Testis (tissue), 3 donors: ENCODE data around the gene F5. TPM values are rescaled to one million over a fixed set of nuclear protein-coding genes. Genes with fewer than 3 reads are reported as not detected.
"Not testable (repeated sequence)": the region's sequence is repeated elsewhere in the genome, so short reads cannot be mapped to it uniquely, and the experiment has no call there.

Experiments
- DNase-seq: peaks from one replicate; pipeline ENCODE4 v3.0.0-alpha.2; 2019
- H3K27ac ChIP-seq, 2 donors: fragments of 200-600 bp; sonication (generic); one replicate each; pipeline ENCODE4 v1.5.1; 2019
- H3K27me3 ChIP-seq: fragments of 200-600 bp; sonication (generic); one replicate; pipeline ENCODE4 v1.5.1; 2019
- H3K36me3 ChIP-seq: fragments of 200-600 bp; sonication (generic); one replicate; pipeline ENCODE4 v1.5.1; 2017; ENCODE audit warnings: low read depth; ENCODE audit errors: missing control alignments
- H3K4me1 ChIP-seq: fragments of 200-600 bp; sonication (generic); one replicate; pipeline ENCODE4 v1.5.1; 2019
- H3K4me3 ChIP-seq, 2 donors: fragments of 200-600 bp; sonication (generic); one replicate each; pipeline ENCODE4 v1.5.1; 2017 to 2019
- H3K9me3 ChIP-seq: fragments of 200-600 bp; sonication (generic); one replicate; pipeline ENCODE4 v1.5.1; 2017
- POLR2A ChIP-seq: fragments of 450-650 bp; IDR thresholded peaks from one replicate; pipeline ENCODE4 v1.6.1; 2017; ENCODE audit warnings: antibody characterized with exemption, mild to moderate bottlenecking, moderate library complexity
- WGBS, 2 donors: methylation state at CpG; one replicate each; pipeline ENCODE4 v1.1.5; 2018; 5-methylcytosine and 5-hydroxymethylcytosine counted together
- intact Hi-C: fragments of 100-400 bp; cut with DNase I; formaldehyde crosslinking; loops from one replicate; pipeline ENCODE4 v1.15.1; 2023; ENCODE audit warnings: low total_unique reads
- polyA plus RNA-seq: library from polyadenylated mRNA; stranded (reverse); fragments of 350-450 nt; fragmentation: Illumina TruSeq; extraction: RNeasy Lipid Tissue Mini Kit (QIAGEN cat#74804); gene quantifications from one replicate; pipeline ENCODE4 v1.2.3, GENCODE V29; 2014; ENCODE audit warnings: low read depth, low replicate concordance; ENCODE audit not compliant: insufficient read depth
- total RNA-seq, 2 donors: library from RNA; depleted of rRNA; stranded (reverse); fragments of >200 nt; gene quantifications; one replicate each; pipeline ENCODE4 v1.2.3, GENCODE V29; 2016
- TF ChIP-seq, protein P1 (sequence below), 3 experiments: fragments of 450-650 bp in 2 of 3; fragments of 200-600 bp in 1 of 3; sonication (generic) in 1 of 3; IDR thresholded peaks; one replicate each; pipeline ENCODE4 v1.5.1; 2016 to 2019; ENCODE audit warnings: antibody characterized with exemption in 3 of 3, mild to moderate bottlenecking in 2 of 3, moderate library complexity in 1 of 3

F5 gene
- total and polyA plus RNA-seq, 3 donors from 2014 or later: 0.63 to 5.2 (median 2.0) TPM

DNA sequence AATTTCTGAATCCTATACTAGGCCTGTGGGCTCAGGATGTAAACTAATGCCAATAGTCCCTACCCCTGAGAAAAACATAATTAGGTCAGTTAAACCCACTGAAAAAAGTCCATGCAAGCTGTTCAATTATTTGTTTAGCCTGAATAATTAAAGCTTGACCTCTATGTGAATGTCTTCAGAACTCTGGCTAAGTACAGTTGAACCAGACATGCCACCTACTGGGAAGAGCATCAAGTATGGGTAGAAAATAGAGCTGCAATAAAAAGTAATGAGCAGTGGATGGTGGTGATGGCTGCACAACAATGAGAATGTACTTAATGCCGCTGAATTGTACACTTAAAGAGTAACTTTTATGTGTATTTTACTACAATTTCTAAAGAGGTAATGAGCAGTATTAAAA is 76.9 kb downstream of the F5 start:
- H3K4me1 ChIP-seq: peaks cover 10% of the 10 kb centered on the region
- intact Hi-C loops: no loop called here
- no peaks in the 10 kb centered on the region for H3K36me3 ChIP-seq
- WGBS, 2 donors: 77 to 90% methylated on average over 1 of the region's 1 CpG
- H3K9me3 ChIP-seq: no peaks in the 10 kb centered on the region
- TF ChIP-seq POLR2A: no peak
- TF ChIP-seq, protein P1, sequence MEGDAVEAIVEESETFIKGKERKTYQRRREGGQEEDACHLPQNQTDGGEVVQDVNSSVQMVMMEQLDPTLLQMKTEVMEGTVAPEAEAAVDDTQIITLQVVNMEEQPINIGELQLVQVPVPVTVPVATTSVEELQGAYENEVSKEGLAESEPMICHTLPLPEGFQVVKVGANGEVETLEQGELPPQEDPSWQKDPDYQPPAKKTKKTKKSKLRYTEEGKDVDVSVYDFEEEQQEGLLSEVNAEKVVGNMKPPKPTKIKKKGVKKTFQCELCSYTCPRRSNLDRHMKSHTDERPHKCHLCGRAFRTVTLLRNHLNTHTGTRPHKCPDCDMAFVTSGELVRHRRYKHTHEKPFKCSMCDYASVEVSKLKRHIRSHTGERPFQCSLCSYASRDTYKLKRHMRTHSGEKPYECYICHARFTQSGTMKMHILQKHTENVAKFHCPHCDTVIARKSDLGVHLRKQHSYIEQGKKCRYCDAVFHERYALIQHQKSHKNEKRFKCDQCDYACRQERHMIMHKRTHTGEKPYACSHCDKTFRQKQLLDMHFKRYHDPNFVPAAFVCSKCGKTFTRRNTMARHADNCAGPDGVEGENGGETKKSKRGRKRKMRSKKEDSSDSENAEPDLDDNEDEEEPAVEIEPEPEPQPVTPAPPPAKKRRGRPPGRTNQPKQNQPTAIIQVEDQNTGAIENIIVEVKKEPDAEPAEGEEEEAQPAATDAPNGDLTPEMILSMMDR (IDR thresholded peaks at IDR 0.05): no peak
- H3K27me3 ChIP-seq: no peaks in the 10 kb centered on the region
- no peak overlapping the region for H3K27ac ChIP-seq
- H3K4me3 ChIP-seq: no peak overlapping the region
- no peak for DNase-seq

DNA sequence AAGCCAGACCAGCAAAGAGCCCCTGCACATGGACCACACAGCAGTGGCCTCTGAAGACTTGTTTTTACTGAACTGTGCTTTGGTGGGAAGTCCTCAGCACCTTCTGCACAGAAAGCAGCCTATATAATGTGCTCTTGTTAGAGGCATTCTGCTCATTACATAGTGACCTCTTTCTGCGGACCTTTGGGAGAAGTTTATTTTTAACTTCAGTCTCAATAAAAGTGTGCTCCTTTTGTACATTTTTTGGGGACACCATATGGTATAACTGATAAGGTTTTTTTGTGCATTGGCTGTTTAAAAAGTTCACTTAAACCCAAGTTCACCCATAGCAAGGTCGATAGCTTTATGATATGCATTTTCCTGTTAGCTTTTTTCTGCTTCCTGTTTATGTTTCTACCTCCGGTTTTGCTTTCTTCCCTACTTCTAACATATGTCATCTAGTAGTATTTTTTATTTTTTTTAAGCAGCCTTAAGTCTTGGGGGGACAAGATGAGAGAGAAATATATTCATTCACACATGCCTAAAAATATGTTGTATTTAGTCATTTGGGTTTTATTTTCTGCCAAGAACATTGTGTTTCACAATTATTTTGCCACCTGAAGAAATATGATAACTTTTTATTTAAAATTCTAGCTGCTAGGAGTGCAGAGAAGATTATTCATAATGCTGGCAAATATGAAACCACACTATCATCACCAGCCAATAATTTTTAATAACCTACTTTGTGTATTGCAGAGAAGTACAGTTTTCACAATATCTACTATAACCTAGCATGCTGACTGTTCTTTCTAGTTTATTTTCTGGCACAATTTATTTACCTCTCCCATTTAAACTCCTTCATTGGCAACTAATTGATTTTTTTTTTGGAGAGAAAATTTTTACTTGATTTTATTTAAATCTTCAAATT is 77.6 kb downstream of the F5 start:
- Histone ChIP-seq H3K36me3 (no peaks in the 10 kb centered on the region), H3K27me3 (no peaks in the 10 kb centered on the region), H3K9me3 (no peaks in the 10 kb centered on the region), H3K4me1 (peaks cover 10% of the 10 kb centered on the region), H3K27ac (no peak overlapping the region), H3K4me3 (no peak overlapping the region)
- WGBS, 2 donors: 28% methylated on average over 3 of the region's 3 CpGs
- TF ChIP-seq, protein P1 (IDR thresholded peaks at IDR 0.05): no peak
- TF ChIP-seq POLR2A: no peak
- no peak for DNase-seq
- intact Hi-C loops: no loop called here

DNA sequence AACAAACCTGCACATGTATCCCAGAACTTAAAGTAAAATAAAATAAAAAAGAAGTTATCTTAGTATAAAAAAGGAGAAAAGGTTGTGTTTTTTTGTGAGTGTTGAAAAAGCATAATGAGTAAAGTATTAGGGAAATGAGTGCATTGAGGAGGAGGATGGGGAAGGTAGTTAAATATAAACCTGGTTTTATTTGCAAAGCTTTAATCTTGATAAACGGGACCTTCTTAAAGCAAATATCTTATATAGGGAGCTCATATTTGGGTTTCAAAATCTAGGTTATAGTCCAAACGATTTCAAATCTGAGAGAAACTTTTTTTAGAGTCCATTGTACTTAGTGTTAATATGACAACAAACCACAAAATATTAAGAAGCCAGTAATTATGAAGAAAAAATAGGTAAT is 78.9 kb downstream of the F5 start:
- no peak overlapping the region for H3K4me3 ChIP-seq
- WGBS, 2 donors: 76 to 80% methylated on average over 2 of the region's 2 CpGs
- H3K4me1 ChIP-seq: peaks cover 10% of the 10 kb centered on the region
- H3K27ac ChIP-seq: no peak overlapping the region
- intact Hi-C loops: no loop called here
- H3K9me3 ChIP-seq: no peaks in the 10 kb centered on the region
- H3K27me3 ChIP-seq: no peaks in the 10 kb centered on the region
- no peak for TF ChIP-seq POLR2A
- TF ChIP-seq, protein P1 (IDR thresholded peaks at IDR 0.05): no peak
- DNase-seq: no peak
- no peaks in the 10 kb centered on the region for H3K36me3 ChIP-seq

DNA sequence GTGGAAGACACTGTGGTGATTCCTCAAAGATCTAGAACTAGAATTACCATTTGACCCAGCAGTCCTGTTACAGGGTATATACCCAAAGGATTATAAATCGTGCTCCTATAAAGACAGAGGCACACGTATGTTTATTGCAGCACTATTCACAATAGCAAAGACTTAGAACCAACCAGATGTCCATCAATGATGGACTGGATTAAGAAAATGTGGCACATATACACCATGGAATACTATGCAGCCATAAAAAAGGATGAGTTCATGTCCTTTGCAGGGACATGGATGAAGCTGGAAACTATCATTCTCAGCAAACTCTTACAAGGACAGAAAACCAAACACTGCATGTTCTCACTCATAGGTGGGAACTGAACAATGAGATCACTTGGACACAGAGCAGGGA is 82.7 kb downstream of the F5 start:
- H3K27me3 ChIP-seq, H3K27ac ChIP-seq, H3K36me3 ChIP-seq, H3K9me3 ChIP-seq, H3K4me1 ChIP-seq, H3K4me3 ChIP-seq, DNase-seq, intact Hi-C loops: not testable (repeated sequence)
- WGBS, 2 donors: 94 to 95% methylated on average over 2 of the region's 2 CpGs

DNA sequence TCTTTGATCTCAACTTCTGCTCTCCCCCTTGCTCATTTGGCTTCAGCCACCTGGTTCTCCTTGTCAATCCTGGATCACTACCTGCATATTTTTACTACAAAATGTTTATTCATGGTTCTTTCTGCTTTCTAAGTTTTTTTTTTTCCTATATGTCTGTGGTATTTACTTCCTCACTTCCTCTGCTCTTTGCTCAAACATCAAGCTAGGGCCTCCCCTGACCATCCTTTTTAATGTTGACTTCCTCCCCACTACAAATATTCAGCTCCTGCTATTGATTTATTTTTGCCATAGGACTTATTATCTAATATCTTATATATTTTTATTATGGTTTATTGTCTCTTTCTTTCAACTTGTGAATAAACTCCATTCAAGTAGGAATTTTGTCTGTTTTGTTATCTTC is 86.5 kb downstream of the F5 start:
- Histone ChIP-seq H3K36me3 (no peaks in the 10 kb centered on the region), H3K9me3 (no peaks in the 10 kb centered on the region), H3K27ac (no peak overlapping the region), H3K4me3 (no peak overlapping the region), H3K4me1 (no peaks in the 10 kb centered on the region), H3K27me3 (no peaks in the 10 kb centered on the region)
- DNase-seq: no peak
- TF ChIP-seq, protein P1 (IDR thresholded peaks at IDR 0.05): no peak
- no peak for TF ChIP-seq POLR2A
- intact Hi-C loops: no loop called here
